GM10847 (cell line): ENCODE results near the gene SCFD1.

ENCODE experiments used
- POLR2A ChIP-seq: IDR thresholded peaks from 2 replicates; pipeline ENCODE4 v1.6.1; 2011; ENCODE audit not compliant: insufficient read length; ENCODE audit errors: extremely low read depth

Gene SCFD1

GRCh38 chr14:30600922-30601918 lies 20.9 kb upstream of the SCFD1 start:
- TF ChIP-seq POLR2A: no peak

GRCh38 chr14:30603402-30603801 lies 18.7 kb upstream of the SCFD1 start:
- TF ChIP-seq POLR2A: no peak

- TF ChIP-seq POLR2A: no peak
Measured at GRCh38 chr14:30607156-30607780, 14.9 kb upstream of the SCFD1 start.

GRCh38 chr14:30608533-30609006 lies 13.5 kb upstream of the SCFD1 start:
- TF ChIP-seq POLR2A: no peak

- TF ChIP-seq POLR2A: no peak
Measured at GRCh38 chr14:30610787-30611343, 11.3 kb upstream of the SCFD1 start.

GRCh38 chr14:30614155-30614554 lies 8.0 kb upstream of the SCFD1 start:
- no peak for TF ChIP-seq POLR2A

GRCh38 chr14:30620178-30620577 lies 1.9 kb upstream of the SCFD1 start:
- TF ChIP-seq POLR2A: no peak

- no peak for TF ChIP-seq POLR2A
Measured at GRCh38 chr14:30621354-30621939, 672 bp upstream of the SCFD1 start.

GRCh38 chr14:30623412-30624131 lies 1.5 kb downstream of the SCFD1 start:
- no peak for TF ChIP-seq POLR2A

- TF ChIP-seq POLR2A: no peak
Measured at GRCh38 chr14:30624132-30624423, 2.0 kb downstream of the SCFD1 start.

GRCh38 chr14:30625533-30625932 lies 3.4 kb downstream of the SCFD1 start:
- TF ChIP-seq POLR2A: no peak

- TF ChIP-seq POLR2A: no peak
Measured at GRCh38 chr14:30630248-30630647, 8.1 kb downstream of the SCFD1 start.

GRCh38 chr14:30632730-30633129 lies 10.6 kb downstream of the SCFD1 start:
- TF ChIP-seq POLR2A: no peak

GRCh38 chr14:30638926-30639325 lies 16.8 kb downstream of the SCFD1 start:
- no peak for TF ChIP-seq POLR2A

GRCh38 chr14:30641207-30641606 lies 19.1 kb downstream of the SCFD1 start:
- no peak for TF ChIP-seq POLR2A
